ENCODE results near the gene ATXN10.

DNA sequence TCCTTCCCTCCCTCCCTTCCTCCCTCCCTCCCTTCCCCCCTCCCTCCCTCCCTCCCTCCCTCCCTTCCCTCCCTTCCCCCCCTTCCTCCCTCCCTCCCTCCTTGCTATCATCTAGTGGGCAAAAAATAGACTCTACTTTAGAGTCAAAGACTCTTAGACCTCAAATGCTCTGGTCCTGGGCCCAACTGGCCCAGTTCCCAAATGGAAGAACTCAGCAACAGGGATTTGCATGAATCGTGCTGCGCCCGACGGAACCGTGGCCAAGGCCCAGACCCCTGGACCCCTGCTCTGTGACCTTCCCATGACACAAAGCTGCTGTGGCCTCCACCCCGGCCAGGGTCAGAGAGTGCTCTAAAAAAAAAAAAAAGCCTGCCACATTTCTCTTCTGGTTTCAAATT, 207.9 kb downstream of the ATXN10 start:
- TF ChIP-seq, protein P1, sequence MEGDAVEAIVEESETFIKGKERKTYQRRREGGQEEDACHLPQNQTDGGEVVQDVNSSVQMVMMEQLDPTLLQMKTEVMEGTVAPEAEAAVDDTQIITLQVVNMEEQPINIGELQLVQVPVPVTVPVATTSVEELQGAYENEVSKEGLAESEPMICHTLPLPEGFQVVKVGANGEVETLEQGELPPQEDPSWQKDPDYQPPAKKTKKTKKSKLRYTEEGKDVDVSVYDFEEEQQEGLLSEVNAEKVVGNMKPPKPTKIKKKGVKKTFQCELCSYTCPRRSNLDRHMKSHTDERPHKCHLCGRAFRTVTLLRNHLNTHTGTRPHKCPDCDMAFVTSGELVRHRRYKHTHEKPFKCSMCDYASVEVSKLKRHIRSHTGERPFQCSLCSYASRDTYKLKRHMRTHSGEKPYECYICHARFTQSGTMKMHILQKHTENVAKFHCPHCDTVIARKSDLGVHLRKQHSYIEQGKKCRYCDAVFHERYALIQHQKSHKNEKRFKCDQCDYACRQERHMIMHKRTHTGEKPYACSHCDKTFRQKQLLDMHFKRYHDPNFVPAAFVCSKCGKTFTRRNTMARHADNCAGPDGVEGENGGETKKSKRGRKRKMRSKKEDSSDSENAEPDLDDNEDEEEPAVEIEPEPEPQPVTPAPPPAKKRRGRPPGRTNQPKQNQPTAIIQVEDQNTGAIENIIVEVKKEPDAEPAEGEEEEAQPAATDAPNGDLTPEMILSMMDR (conservative IDR thresholded peaks at IDR 0.05; ENCODE audit: low read depth in 2 of 2) = no peak
- TF ChIP-seq EZH2 (IDR thresholded peaks at IDR 0.05; ENCODE audit: low read depth, unreplicated experiment) = no peak
- TF ChIP-seq POLR2AphosphoS5 (IDR thresholded peaks at IDR 0.05; ENCODE audit: low read depth) = no peak
- no peak for TF ChIP-seq NANOG (IDR thresholded peaks at IDR 0.05; ENCODE audit: borderline replicate concordance)

Data from GM23338 (cell line).